ENCODE results near the gene CEMIP.

The CEMIP gene

DNA sequence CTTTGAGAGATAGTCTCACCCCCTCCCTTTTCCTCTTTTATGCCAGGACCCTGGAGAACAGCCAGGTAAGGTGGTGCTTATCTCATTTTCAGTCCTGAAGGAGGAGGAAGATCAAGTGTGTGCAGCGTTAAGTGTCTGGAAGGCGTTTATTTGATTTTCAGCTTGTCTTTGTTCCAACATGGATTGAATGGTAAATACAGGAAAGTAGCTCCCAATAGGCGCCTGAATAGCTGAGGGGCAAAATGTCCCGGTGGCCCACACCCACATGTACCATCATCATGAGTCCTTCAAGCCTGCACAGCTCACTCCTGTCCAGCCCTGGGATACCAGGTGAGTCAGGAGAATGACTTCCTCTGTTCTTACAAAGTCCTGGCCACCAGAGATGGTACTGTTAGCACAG is 73.5 kb downstream of the CEMIP start:
- ChIA-PET CTCF (interaction anchor here (1.0 kb wide), 1 partner anchor 117 kb away, joined by 3 read pairs; no protein-coding TSS in a partner anchor), POLR2A (no interaction called here)
- DNase-seq (ENCODE audit: extremely low spot score): no peak
- TF ChIP-seq, protein P1, sequence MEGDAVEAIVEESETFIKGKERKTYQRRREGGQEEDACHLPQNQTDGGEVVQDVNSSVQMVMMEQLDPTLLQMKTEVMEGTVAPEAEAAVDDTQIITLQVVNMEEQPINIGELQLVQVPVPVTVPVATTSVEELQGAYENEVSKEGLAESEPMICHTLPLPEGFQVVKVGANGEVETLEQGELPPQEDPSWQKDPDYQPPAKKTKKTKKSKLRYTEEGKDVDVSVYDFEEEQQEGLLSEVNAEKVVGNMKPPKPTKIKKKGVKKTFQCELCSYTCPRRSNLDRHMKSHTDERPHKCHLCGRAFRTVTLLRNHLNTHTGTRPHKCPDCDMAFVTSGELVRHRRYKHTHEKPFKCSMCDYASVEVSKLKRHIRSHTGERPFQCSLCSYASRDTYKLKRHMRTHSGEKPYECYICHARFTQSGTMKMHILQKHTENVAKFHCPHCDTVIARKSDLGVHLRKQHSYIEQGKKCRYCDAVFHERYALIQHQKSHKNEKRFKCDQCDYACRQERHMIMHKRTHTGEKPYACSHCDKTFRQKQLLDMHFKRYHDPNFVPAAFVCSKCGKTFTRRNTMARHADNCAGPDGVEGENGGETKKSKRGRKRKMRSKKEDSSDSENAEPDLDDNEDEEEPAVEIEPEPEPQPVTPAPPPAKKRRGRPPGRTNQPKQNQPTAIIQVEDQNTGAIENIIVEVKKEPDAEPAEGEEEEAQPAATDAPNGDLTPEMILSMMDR (IDR thresholded peaks at IDR 0.05; ENCODE audit: control extremely low read depth, extremely low read depth, low read depth, missing control alignments): no peak

DNA sequence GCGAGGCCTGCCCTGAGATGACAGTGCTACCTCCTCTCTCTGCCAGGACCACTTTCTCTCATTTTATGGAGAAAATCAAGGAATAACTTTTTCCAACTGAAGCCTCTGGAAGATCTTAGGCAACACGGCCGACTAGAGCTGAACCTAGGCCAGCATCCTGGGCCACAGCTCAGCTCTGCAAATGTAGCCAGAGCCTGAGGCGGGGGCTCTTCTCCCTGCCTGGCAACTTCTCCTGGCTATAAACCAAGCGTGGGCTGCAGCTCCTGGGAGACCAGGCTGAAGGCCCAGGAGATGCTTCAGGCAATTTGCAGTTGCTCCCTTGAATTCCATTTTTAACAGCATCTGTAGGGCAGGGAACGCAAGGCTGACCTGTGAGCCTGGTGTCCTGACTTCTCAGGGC is 74.9 kb downstream of the CEMIP start:
- POLR2A ChIA-PET: no interaction called here
- no peak for DNase-seq (ENCODE audit: extremely low spot score)
- CTCF ChIA-PET: no interaction called here
- TF ChIP-seq, protein P1 (IDR thresholded peaks at IDR 0.05; ENCODE audit: control extremely low read depth, extremely low read depth, low read depth, missing control alignments): no peak

DNA sequence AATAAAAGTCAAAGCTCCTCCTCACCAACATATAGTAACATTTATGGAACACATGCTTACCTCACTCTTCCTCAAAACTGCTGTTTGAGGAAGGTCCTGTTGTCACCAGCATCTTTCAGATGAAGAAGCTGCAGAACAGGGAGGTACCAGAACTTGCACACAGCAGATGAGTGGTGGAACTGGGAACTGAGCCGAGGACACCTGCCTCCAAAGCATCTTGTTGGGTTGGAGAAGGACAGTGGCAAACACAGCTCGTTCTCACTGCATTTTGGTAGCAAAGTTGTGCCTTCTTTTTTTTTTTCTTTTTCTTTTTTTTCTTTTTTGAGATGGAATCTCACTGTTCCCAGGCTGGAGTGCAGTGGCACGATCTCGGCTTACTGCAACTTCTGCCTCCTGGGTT is 76.0 kb downstream of the CEMIP start:
- ChIA-PET POLR2A (no interaction called here), CTCF (no interaction called here)
- TF ChIP-seq, protein P1 (IDR thresholded peaks at IDR 0.05; ENCODE audit: control extremely low read depth, extremely low read depth, low read depth, missing control alignments): no peak
- DNase-seq (ENCODE audit: extremely low spot score): no peak

DNA sequence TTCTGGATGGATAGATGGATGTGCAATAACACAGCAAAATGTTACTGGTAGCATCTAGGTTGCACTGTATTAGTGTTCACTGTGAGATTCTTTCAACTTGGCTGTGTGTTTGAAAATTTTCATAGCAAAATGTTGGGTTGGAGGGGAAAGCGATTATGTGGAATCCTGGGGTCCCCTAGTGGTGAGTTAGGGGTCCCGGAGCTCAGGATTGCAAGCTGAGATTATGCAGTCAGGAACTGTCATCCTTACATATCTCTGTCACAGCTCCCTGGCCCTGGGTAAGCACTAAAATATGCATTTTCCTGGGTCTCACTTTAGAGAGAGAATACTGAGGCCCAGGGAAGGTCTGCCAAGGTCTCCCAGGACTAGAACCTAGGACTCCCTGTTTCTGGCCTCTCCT is 77.2 kb downstream of the CEMIP start:
- TF ChIP-seq, protein P1 (IDR thresholded peaks at IDR 0.05; ENCODE audit: control extremely low read depth, extremely low read depth, low read depth, missing control alignments): no peak
- POLR2A ChIA-PET: no interaction called here
- DNase-seq (ENCODE audit: extremely low spot score): no peak
- CTCF ChIA-PET: no interaction called here

DNA sequence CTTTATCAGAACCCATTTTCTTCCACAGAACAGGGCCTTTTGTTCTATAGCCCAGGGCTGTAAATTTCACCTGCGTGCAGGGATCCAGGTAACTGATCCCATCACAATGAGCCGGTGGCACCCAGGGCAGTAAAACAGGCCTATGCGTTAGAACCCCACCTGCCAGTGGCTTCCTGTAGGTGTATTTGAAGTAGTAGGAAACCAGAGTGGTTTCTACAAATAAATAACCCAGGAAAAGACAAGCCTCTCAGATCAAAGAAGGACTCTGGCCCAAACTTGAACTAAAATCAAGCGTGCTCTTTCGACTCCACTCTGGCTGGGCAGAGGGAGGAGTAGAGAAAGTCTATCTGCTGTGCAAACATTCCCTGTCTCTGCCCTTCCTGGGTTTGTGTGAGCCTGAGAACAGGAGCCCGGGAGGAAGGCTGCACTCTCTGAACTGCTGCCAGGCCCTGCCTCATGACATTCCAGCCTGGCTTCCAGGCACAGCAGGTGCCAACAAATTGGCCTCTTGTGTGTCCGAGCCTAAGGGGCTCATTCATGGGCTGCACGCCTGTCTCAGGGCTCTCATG is 77.7 kb downstream of the CEMIP start:
- no peak for DNase-seq (ENCODE audit: extremely low spot score)
- ChIA-PET POLR2A (no interaction called here), CTCF (no interaction called here)
- TF ChIP-seq, protein P1 (IDR thresholded peaks at IDR 0.05; ENCODE audit: control extremely low read depth, extremely low read depth, low read depth, missing control alignments): no peak

DNA sequence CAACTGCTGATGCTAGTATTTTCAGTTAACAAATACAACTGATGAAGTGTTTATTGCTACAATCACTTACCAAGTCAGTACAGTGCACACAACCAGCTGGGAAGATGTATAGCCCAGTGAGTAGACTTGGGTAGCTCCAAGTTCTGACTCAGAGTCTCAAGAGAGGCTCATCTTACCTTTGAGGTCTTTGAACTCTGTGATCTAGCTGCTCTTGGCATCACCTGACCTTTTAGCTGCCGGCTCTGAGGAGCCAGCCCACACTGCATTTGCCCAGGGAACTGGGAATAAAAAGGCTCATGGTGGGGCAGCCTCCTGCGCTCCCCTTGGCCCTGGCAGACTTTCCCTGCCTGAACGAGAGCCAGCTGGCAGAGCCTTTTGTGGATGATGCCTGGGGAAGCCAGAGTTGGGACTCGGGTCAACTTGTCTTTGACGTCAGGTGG is 82.6 kb downstream of the CEMIP start:
- TF ChIP-seq, protein P1 (IDR thresholded peaks at IDR 0.05; ENCODE audit: control extremely low read depth, extremely low read depth, low read depth, missing control alignments): no peak
- POLR2A ChIA-PET: no interaction called here
- DNase-seq (ENCODE audit: extremely low spot score): no peak
- CTCF ChIA-PET: no interaction called here

DNA sequence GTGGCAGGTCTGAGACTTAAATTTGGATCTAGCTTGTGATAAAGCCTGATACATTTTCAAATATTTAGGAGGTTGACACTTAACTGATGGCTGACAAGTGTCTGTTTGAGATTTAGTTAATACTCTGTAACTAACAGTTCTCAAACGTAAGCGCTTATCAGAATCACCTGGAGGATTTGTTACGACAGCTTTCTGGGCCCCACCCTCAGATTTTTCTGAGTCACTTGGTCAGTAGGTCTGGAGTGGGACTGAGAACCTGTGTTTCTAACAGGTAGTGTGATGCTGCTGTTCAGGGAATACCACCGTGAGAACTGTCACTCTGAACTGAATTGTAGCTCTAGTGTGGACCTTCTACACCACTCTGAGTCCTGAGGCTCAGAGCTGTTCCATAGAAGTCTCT is 85.5 kb downstream of the CEMIP start:
- TF ChIP-seq, protein P1 (IDR thresholded peaks at IDR 0.05; ENCODE audit: control extremely low read depth, extremely low read depth, low read depth, missing control alignments): no peak
- DNase-seq (ENCODE audit: extremely low spot score): no peak
- CTCF ChIA-PET: no interaction called here
- POLR2A ChIA-PET: no interaction called here

Data from GM10248 (cell line).